DOHH2 (cell line): ENCODE data around the gene NUDT8.

Source experiments
- EZH2phosphoT487 ChIP-seq: fragments of 200-600 bp; sonication (generic); IDR thresholded peaks from 2 replicates; pipeline ENCODE4 v1.6.1; 2017; ENCODE audit warnings: borderline replicate concordance, mild to moderate bottlenecking, antibody characterized with exemption, low read length, moderate library complexity, mixed read lengths
- TF ChIP-seq, protein P1 (sequence below): fragments of 200-600 bp; sonication (generic); IDR thresholded peaks from one replicate; pipeline ENCODE4 v1.5.1; 2014; ENCODE audit warnings: antibody characterized with exemption, mild to moderate bottlenecking, low read depth, low read length; ENCODE audit not compliant: poor library complexity, severe bottlenecking

DNA sequence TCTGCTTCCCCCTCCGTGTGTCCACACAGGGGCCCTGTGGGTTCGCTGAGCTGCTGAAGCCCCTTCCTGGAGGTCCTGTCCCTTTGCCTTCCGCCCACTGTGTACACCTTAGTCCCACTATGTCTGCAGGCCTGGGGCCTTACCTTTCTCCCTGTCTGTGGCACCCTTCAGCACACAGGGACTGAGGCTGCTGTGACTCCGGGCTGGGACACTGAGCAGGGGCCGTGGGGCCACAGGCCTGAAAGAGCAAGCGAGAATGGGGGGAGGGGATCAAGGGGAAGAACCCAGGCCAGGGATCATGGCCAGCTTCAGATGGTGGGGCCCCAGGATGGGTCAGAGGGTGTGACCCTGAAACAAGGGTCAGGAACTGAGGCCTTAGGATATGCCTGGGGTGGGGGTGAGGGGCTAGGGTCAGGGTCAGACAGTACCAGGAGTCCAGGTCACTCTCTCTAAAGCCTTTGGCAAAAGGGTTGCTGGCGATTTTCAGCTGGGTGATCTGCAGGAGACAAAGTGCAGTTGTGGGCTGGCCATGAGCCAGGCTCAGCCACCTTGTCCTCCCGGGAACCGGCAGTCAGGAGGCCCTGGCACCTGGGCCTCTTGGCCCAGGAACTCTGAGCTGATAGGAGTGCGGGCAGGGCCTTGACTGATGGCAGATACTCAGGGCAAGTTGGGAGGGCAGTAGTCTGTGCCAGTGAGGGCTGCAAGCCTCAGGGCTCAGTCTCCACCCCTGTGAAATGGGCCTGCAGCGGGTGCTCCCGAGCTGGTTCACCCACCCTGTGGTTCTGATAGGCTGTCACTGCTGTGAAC, 2.6 kb upstream of the NUDT8 start:
- TF ChIP-seq, protein P1, sequence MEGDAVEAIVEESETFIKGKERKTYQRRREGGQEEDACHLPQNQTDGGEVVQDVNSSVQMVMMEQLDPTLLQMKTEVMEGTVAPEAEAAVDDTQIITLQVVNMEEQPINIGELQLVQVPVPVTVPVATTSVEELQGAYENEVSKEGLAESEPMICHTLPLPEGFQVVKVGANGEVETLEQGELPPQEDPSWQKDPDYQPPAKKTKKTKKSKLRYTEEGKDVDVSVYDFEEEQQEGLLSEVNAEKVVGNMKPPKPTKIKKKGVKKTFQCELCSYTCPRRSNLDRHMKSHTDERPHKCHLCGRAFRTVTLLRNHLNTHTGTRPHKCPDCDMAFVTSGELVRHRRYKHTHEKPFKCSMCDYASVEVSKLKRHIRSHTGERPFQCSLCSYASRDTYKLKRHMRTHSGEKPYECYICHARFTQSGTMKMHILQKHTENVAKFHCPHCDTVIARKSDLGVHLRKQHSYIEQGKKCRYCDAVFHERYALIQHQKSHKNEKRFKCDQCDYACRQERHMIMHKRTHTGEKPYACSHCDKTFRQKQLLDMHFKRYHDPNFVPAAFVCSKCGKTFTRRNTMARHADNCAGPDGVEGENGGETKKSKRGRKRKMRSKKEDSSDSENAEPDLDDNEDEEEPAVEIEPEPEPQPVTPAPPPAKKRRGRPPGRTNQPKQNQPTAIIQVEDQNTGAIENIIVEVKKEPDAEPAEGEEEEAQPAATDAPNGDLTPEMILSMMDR: no peak
- no peak for TF ChIP-seq EZH2phosphoT487
